OCI-LY1 (cell line): ENCODE data around the gene REPS2.

Experiments
- EZH2 ChIP-seq: fragments of 200-600 bp; sonication (generic), shearing (Covaris generic); IDR thresholded peaks from 2 replicates; pipeline ENCODE4 v1.8.0; 2017; ENCODE audit warnings: borderline replicate concordance, mixed run types, mild to moderate bottlenecking, antibody characterized with exemption, low read length, moderate library complexity, mixed read lengths
- TF ChIP-seq, protein P1 (sequence below): fragments of 200-600 bp; sonication (generic), shearing (Covaris generic); IDR thresholded peaks from 2 replicates; pipeline ENCODE4 v1.5.1; 2017; ENCODE audit warnings: mild to moderate bottlenecking, antibody characterized with exemption, low read length, moderate library complexity, mixed read lengths

- TF ChIP-seq, protein P1, sequence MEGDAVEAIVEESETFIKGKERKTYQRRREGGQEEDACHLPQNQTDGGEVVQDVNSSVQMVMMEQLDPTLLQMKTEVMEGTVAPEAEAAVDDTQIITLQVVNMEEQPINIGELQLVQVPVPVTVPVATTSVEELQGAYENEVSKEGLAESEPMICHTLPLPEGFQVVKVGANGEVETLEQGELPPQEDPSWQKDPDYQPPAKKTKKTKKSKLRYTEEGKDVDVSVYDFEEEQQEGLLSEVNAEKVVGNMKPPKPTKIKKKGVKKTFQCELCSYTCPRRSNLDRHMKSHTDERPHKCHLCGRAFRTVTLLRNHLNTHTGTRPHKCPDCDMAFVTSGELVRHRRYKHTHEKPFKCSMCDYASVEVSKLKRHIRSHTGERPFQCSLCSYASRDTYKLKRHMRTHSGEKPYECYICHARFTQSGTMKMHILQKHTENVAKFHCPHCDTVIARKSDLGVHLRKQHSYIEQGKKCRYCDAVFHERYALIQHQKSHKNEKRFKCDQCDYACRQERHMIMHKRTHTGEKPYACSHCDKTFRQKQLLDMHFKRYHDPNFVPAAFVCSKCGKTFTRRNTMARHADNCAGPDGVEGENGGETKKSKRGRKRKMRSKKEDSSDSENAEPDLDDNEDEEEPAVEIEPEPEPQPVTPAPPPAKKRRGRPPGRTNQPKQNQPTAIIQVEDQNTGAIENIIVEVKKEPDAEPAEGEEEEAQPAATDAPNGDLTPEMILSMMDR, result no peak
- no peak for TF ChIP-seq EZH2
Observed at GRCh38 chrX:16924631-16925480, 21.6 kb upstream of the REPS2 start.
